ENCODE results near the gene LIMCH1.

DNA sequence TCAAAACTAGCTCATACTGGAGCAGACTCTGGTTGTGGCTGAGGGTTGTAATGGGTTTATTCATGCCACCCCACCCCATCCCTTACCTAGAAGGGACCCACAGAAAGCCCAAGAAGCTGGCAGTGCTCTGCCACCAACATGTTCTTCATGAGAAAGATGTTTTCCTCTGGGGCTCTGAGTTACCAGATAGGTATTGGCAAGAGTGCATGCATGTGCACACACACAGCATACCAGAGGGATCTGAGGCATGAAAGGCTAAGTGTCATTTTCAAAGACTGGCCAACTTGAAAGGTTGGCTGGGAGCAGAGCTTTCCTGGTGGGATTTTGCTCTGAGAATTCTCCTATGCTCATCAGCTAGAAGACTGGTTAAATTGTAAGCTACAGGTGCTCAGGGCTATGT, 145.4 kb downstream of the LIMCH1 start:
- TF ChIP-seq, protein P1, sequence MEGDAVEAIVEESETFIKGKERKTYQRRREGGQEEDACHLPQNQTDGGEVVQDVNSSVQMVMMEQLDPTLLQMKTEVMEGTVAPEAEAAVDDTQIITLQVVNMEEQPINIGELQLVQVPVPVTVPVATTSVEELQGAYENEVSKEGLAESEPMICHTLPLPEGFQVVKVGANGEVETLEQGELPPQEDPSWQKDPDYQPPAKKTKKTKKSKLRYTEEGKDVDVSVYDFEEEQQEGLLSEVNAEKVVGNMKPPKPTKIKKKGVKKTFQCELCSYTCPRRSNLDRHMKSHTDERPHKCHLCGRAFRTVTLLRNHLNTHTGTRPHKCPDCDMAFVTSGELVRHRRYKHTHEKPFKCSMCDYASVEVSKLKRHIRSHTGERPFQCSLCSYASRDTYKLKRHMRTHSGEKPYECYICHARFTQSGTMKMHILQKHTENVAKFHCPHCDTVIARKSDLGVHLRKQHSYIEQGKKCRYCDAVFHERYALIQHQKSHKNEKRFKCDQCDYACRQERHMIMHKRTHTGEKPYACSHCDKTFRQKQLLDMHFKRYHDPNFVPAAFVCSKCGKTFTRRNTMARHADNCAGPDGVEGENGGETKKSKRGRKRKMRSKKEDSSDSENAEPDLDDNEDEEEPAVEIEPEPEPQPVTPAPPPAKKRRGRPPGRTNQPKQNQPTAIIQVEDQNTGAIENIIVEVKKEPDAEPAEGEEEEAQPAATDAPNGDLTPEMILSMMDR (IDR thresholded peaks at IDR 0.05; ENCODE audit: insufficient read depth, low read depth, low read length): no peak
- no peak for TF ChIP-seq EZH2 (IDR thresholded peaks at IDR 0.05; ENCODE audit: insufficient read depth, low read length)
